ENCODE data around the gene FMN1. TPM values are rescaled to one million over a fixed set of nuclear protein-coding genes. Genes with fewer than 3 reads are reported as not detected.

Gene FMN1
- total and polyA plus RNA-seq, 10 of the 15 experiments (the other 5 are each of a cell fraction or from before 2014, with no cell fraction given): 0.05 to 0.16 (median 0.08) TPM; not detected in 4

DNA sequence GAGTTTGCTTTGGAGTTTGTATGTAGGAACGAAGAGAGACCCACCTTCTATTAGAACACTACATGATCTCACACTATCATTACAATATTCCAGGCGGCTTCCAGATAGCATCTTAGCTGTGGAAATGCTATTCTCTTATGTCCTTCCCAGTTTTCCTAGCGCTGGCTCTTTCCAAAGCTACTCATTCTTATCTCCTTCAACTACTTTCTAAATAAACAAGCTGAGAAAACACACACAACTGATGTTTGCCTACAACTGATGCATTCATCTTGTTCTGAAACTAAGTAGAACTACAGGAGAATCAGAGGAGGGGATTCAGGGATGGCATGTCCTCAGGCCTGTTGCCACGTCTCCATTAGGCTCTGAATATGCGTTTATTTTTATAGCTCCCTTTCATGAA lies 367.8 kb downstream of the FMN1 start:
- ChIA-PET SMC1A (ENCODE audit: uncharacterized antibody, unreplicated experiment) (no interaction called here), POLR2A (no interaction called here), RAD21 (ENCODE audit: unreplicated experiment) (no interaction called here), CTCF (no interaction called here)
- Histone ChIP-seq H3K4me3 (no peak overlapping the region), H2AFZ (ENCODE audit: control insufficient read depth, low read depth, low read length) (no peak overlapping the region), H3K36me3 (ENCODE audit: control insufficient read depth in 2 of 2, insufficient read depth in 2 of 2, low read length in 1 of 2) (no peaks in the 10 kb centered on the region), H3K9ac (ENCODE audit: control insufficient read depth, insufficient read depth, low read length) (no peak overlapping the region), H3K4me2 (ENCODE audit: control insufficient read depth, insufficient read depth) (no peak overlapping the region), H3K27me3 (replicated peaks in 1 of 2; ENCODE audit: control insufficient read depth in 2 of 2, insufficient read depth in 2 of 2, low read length in 1 of 2) (no peaks in the 10 kb centered on the region; a peak in 2 of 4 replicates), H3K9me3 (replicated peaks; ENCODE audit: control insufficient read depth, insufficient read depth, low read length) (no peaks in the 10 kb centered on the region), H3K4me1 (ENCODE audit: control insufficient read depth, insufficient read depth, low read length) (no peaks in the 10 kb centered on the region), H3K27ac (ENCODE audit: control insufficient read depth, insufficient read depth) (no peak overlapping the region), H4K20me1 (ENCODE audit: control insufficient read depth, insufficient read depth) (no peaks in the 10 kb centered on the region), H3K79me2 (ENCODE audit: control insufficient read depth, insufficient read depth, low read length) (no peaks in the 10 kb centered on the region)
- TF ChIP-seq ZNF274 (IDR thresholded peaks at IDR 0.05; ENCODE audit: insufficient read depth, insufficient read length) (no peak), NFYA (IDR thresholded peaks at IDR 0.05; ENCODE audit: borderline replicate concordance, low read depth, low read length) (no peak), EP300 (IDR thresholded peaks at IDR 0.05; ENCODE audit: borderline replicate concordance in 1 of 2, control insufficient read depth in 1 of 2, low read depth in 2 of 2, low read length in 2 of 2) (no peak), HDGF (IDR thresholded peaks at IDR 0.05) (no peak), RELA (IDR thresholded peaks at IDR 0.05; ENCODE audit: borderline replicate concordance, partially characterized antibody) (no peak), SKIL (IDR thresholded peaks at IDR 0.05; ENCODE audit: low read depth, poor library complexity, severe bottlenecking) (no peak), ZNF217 (IDR thresholded peaks at IDR 0.05) (no peak), TAF1 (IDR thresholded peaks at IDR 0.05; ENCODE audit: borderline replicate concordance, low read depth, low read length) (no peak), CEBPB (IDR thresholded peaks at IDR 0.05; ENCODE audit: borderline replicate concordance in 1 of 2, low read depth in 2 of 2, low read length in 2 of 2) (no peak), CBX5 (IDR thresholded peaks at IDR 0.05; ENCODE audit: low read depth) (no peak), KLF5 (IDR thresholded peaks at IDR 0.05; ENCODE audit: partially characterized antibody) (no peak), ATF7 (IDR thresholded peaks at IDR 0.05; ENCODE audit: low read depth) (no peak), DPF2 (IDR thresholded peaks at IDR 0.05) (no peak), YY1 (IDR thresholded peaks at IDR 0.05; ENCODE audit: low read depth, low read length) (no peak), SMARCA5 (IDR thresholded peaks at IDR 0.05) (no peak), MEF2A (IDR thresholded peaks at IDR 0.05; ENCODE audit: insufficient read depth, low read depth, low read length) (no peak)
- TF ChIP-seq, protein P1, sequence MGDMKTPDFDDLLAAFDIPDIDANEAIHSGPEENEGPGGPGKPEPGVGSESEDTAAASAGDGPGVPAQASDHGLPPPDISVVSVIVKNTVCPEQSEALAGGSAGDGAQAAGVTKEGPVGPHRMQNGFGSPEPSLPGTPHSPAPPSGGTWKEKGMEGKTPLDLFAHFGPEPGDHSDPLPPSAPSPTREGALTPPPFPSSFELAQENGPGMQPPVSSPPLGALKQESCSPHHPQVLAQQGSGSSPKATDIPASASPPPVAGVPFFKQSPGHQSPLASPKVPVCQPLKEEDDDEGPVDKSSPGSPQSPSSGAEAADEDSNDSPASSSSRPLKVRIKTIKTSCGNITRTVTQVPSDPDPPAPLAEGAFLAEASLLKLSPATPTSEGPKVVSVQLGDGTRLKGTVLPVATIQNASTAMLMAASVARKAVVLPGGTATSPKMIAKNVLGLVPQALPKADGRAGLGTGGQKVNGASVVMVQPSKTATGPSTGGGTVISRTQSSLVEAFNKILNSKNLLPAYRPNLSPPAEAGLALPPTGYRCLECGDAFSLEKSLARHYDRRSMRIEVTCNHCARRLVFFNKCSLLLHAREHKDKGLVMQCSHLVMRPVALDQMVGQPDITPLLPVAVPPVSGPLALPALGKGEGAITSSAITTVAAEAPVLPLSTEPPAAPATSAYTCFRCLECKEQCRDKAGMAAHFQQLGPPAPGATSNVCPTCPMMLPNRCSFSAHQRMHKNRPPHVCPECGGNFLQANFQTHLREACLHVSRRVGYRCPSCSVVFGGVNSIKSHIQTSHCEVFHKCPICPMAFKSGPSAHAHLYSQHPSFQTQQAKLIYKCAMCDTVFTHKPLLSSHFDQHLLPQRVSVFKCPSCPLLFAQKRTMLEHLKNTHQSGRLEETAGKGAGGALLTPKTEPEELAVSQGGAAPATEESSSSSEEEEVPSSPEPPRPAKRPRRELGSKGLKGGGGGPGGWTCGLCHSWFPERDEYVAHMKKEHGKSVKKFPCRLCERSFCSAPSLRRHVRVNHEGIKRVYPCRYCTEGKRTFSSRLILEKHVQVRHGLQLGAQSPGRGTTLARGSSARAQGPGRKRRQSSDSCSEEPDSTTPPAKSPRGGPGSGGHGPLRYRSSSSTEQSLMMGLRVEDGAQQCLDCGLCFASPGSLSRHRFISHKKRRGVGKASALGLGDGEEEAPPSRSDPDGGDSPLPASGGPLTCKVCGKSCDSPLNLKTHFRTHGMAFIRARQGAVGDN (IDR thresholded peaks at IDR 0.05): no peak
- TF ChIP-seq, protein P2, sequence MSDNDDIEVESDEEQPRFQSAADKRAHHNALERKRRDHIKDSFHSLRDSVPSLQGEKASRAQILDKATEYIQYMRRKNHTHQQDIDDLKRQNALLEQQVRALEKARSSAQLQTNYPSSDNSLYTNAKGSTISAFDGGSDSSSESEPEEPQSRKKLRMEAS (IDR thresholded peaks at IDR 0.05; ENCODE audit: low read depth, low read length): no peak
- TF ChIP-seq, protein P3, sequence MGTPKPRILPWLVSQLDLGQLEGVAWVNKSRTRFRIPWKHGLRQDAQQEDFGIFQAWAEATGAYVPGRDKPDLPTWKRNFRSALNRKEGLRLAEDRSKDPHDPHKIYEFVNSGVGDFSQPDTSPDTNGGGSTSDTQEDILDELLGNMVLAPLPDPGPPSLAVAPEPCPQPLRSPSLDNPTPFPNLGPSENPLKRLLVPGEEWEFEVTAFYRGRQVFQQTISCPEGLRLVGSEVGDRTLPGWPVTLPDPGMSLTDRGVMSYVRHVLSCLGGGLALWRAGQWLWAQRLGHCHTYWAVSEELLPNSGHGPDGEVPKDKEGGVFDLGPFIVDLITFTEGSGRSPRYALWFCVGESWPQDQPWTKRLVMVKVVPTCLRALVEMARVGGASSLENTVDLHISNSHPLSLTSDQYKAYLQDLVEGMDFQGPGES (IDR thresholded peaks at IDR 0.05): no peak
- in situ Hi-C loops (cut with MboI): no loop called here
- WGBS (ENCODE audit: insufficient coverage, insufficient replicate concordance, low lambda C conversion rate, missing lambda C conversion rate): 16% methylated on average over 5 of the region's 5 CpGs
- intact Hi-C loops (cut with micrococcal nuclease; ENCODE audit: unreplicated experiment): no loop called here
- no peak for DNase-seq (ENCODE audit: low read depth, low spot score)
- no TSS peak for BruUV-seq (replicated peaks)
- FAIRE-seq: no peak
- ATAC-seq: no peak

Measured in GM12878 (cell line).